Spleen (tissue), 11 donors: Measurements from ENCODE around the gene DOK7. TPM values are rescaled to one million over a fixed set of nuclear protein-coding genes. Genes with fewer than 3 reads are reported as not detected.

Source experiments
- DNase-seq: peaks from one replicate; pipeline ENCODE4 v3.0.0-alpha.2; 2020
- H3K27ac ChIP-seq, 8 donors: fragments of 200-600 bp; sonication (generic) in 7 of 8; 1 replicate in 4 of 8; 2 replicates in 4 of 8; pipeline versions ENCODE4 v1.5.0 to v1.8.0; 2016 to 2021; ENCODE audit warnings: inconsistent platforms in 4 of 8, mild to moderate bottlenecking in 4 of 8, moderate library complexity in 1 of 8
- H3K27me3 ChIP-seq, 7 donors: fragments of 200-600 bp; sonication (generic) in 6 of 7; replicated peaks in 1 of 7; 1 replicate in 4 of 7; 2 replicates in 3 of 7; pipeline versions ENCODE4 v1.5.0 to v1.8.0; 2016 to 2021; ENCODE audit warnings: inconsistent platforms in 3 of 7, mild to moderate bottlenecking in 1 of 7
- H3K36me3 ChIP-seq, 6 donors: fragments of 200-600 bp; sonication (generic) in 5 of 6; 1 replicate in 4 of 6; 2 replicates in 2 of 6; pipeline versions ENCODE4 v1.5.0 to v1.8.0; 2016 to 2021; ENCODE audit warnings: inconsistent platforms in 2 of 6
- H3K4me1 ChIP-seq, 6 donors: fragments of 200-600 bp; sonication (generic) in 5 of 6; 1 replicate in 3 of 6; 2 replicates in 3 of 6; pipeline versions ENCODE4 v1.5.0 to v1.8.0; 2016 to 2021; ENCODE audit warnings: inconsistent platforms in 3 of 6
- H3K4me3 ChIP-seq, 8 donors: fragments of 200-600 bp; sonication (generic) in 7 of 8; 1 replicate in 4 of 8; 2 replicates in 4 of 8; pipeline versions ENCODE4 v1.5.0 to v1.8.0; 2016 to 2021; ENCODE audit warnings: inconsistent platforms in 4 of 8, mild to moderate bottlenecking in 4 of 8, moderate library complexity in 2 of 8
- H3K9me3 ChIP-seq, 8 donors: fragments of 200-600 bp; sonication (generic) in 7 of 8; 1 replicate in 4 of 8; 2 replicates in 4 of 8; pipeline versions ENCODE4 v1.5.0 to v1.8.0; 2016 to 2021; ENCODE audit warnings: inconsistent platforms in 4 of 8
- CTCF ChIP-seq, 11 experiments: fragments of 200-600 bp in 7 of 11; fragments of 450-650 bp in 4 of 11; sonication (generic) in 4 of 11; IDR thresholded peaks in 8 of 11; conservative IDR thresholded peaks in 3 of 11; 1 replicate in 7 of 11; 2 replicates in 4 of 11; pipeline versions ENCODE4 v1.4.0 to v1.8.0; 2016 to 2021; ENCODE audit warnings: antibody characterized with exemption in 11 of 11, inconsistent platforms in 4 of 11, mild to moderate bottlenecking in 1 of 11
- POLR2A ChIP-seq, 3 donors: fragments of 450-650 bp; IDR thresholded peaks; one replicate each; pipeline ENCODE4 v1.5.1; 2017; ENCODE audit warnings: antibody characterized with exemption in 3 of 3, mild to moderate bottlenecking in 1 of 3
- POLR2AphosphoS5 ChIP-seq, 3 donors: sonication (generic); formaldehyde crosslinking; IDR thresholded peaks; one replicate each; pipeline ENCODE4 v1.5.1; 2017; ENCODE audit warnings: antibody characterized with exemption in 3 of 3
- WGBS, 5 donors: extraction: QIAGEN DNeasy Blood & Tissue Kit in 3 of 5; methylation state at CpG; one replicate each; pipeline versions ENCODE4 v1.1.5 to v1.1.7; 2013 to 2018; 5-methylcytosine and 5-hydroxymethylcytosine counted together
- intact Hi-C: fragments of 100-400 bp; cut with DNase I; formaldehyde crosslinking; loops from one replicate; pipeline ENCODE4 v1.15.0; 2023; ENCODE audit warnings: low total_unique reads
- polyA plus RNA-seq, 3 donors: library from polyadenylated mRNA; stranded (reverse); fragments of 200-250 nt; gene quantifications; one replicate each; pipeline ENCODE4 v1.2.1, GENCODE V29; 2013
- total RNA-seq, 7 donors: library from RNA; depleted of rRNA in 3 of 7; stranded (reverse); fragments of >200 nt in 3 of 7; fragmentation: NEBNext Ultra II Directional in 4 of 7; extraction: Animal tissue kit (Norgen Biotek cat#: 25700) in 4 of 7; gene quantifications; one replicate each; pipeline versions ENCODE4 v1.1.0 to v1.2.1, GENCODE V29; 2016 to 2021
- donor health status: healthy with polysubstance abuse.
- donor health status: DM: no; HTN: no; CAD: no; lungs with moderate emphysema.
- donor health status: DM: no; HTN: no; CAD: no.
- donor health status: Bipolar disorder and iron deficiency.
- donor health status: healthy.
- donor health status: DM: no; HTN: no; CAD: no.
- donor health status: DM: yes; HTN: yes; CAD: no.

DOK7 gene
- total and polyA plus RNA-seq, 10 donors = 0.69 to 13.5 (median 1.7) TPM

DNA sequence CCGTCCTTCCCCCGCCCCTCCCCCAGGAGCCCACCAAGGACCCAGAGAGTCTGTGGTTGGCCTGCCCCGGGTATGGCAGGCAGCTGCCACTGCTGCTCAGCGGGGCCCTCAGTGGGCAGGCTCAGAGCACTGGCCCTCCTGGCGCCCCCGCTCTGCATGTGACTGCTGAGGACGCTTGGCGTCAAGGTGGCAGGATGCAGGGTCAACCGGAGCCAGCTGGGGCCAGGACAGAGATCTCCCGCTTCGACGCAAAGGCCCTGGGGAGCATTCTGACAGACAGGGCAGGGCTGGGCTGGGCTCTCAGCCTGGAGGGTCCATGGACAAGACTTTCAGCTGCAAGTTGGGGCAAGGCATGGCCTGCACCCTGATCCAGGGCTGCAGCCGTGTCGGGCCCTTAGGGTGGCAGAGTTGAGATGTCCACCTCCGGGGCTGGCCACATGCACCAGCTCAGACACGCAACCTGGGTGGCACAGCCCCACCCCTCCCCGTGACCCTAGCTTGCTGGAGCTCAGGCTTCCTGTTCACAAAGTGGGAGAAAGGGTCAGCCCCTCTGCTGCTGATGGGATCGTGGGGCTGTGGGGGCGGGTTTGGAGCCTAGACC, 38.8 kb downstream of the DOK7 start:
- peak in 1 of 3 donors; percentile 28 for TF ChIP-seq POLR2AphosphoS5 (IDR thresholded peaks at IDR 0.05)
- TF ChIP-seq CTCF (IDR thresholded peaks at IDR 0.05 in 8 of 11, conservative IDR thresholded peaks at IDR 0.05 in 3 of 11) = no peak
- no peak for DNase-seq
- Histone ChIP-seq H3K4me1 (peaks cover 0 to 25% (median 11%) of the 10 kb centered on the region in 6 donors), H3K36me3 (peaks cover 0 to 85% (median 42%) of the 10 kb centered on the region in 6 donors), H3K9me3 (no peaks in the 10 kb centered on the region), H3K27me3 (peaks cover 0 to under 1% (median 0%) of the 10 kb centered on the region in 7 donors), H3K27ac (peak overlapping the region in 2 of 8 donors; percentile 28 to 30), H3K4me3 (no peak overlapping the region)
- 74 to 83% (median 82%) methylated on average over 14 to 19 of the region's 19 CpGs for WGBS, 5 donors
- intact Hi-C loops = no loop called here

DNA sequence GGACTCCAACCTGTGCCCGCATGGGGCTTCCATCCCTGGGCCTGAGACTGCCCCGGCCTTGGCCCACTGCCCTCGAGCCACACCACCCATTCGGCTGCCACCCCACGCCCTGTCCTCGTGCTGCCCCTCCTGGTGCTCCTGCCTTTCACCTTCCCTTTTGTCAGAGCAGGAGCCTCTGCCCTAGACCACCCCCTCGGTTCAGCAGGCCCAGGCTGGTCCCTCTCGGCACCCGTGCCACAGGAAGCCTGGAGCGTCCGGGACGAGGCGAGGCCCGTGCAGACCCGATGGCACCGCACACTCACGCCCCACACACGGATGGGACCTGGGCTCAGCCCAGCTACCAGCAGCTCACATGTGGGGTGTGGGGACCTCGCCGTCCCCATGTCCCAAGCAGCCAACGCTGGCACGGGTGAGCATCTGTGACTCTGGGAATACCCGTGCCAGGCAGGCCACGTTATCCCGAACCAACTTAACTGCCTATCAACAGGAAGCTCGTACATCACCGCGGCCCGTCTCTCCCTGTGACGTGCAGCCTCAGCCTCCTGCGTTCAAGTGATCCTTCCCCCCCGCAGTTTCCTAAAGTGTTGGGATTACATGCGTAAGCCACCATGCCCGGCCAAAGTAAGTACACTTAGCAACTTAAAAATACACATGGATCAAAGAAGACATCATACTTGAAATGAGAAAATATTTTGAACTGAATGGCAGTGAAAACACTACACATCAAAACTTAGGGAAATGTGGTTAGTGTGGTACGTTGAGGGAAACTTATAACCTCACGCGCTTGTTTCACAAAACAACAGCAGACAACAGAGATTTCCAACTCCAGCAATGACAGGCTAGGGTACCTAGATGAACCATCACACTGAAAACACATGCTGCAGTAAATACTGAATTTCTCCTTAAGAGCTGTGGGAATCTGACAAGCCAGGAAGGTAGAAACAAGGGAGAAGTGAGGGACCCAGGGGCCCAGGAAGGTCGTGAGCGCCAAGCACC, 40.1 kb downstream of the DOK7 start:
- peak overlapping the region in 2 of 8 donors; percentile 28 to 30 for H3K27ac ChIP-seq
- H3K4me1 ChIP-seq = peaks cover 0 to 25% (median 11%) of the 10 kb centered on the region in 6 donors
- H3K27me3 ChIP-seq = no peaks in the 10 kb centered on the region
- no peak overlapping the region for H3K4me3 ChIP-seq
- no peak for DNase-seq
- H3K36me3 ChIP-seq = peaks cover 0 to 98% (median 52%) of the 10 kb centered on the region in 6 donors
- TF ChIP-seq POLR2AphosphoS5 (IDR thresholded peaks at IDR 0.05) (peak in 1 of 3 donors; percentile 7), POLR2A (IDR thresholded peaks at IDR 0.05) (no peak)
- intact Hi-C loops = no loop called here
- 81 to 89% (median 82%) methylated on average over 34 to 39 of the region's 39 CpGs for WGBS, 5 donors
- H3K9me3 ChIP-seq = no peaks in the 10 kb centered on the region

DNA sequence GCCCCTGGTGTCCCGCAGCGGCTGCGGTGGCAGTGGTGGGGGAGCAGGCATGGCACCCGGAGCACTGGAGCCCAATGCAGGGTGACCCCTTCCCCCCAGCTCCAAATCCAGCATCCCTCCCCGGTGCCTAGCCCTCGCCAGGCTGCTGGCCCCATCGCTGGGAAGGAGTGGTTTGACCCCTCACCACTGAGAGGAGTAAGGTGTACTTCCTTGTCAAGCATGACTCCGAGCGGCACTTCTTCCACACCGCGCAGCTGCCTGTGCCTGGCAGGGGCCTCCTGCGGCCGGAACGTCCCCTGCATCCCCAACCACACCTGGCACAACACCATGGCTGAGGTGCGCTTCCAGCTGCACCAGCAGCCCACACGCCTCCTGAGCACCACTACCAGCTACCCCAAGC, 42.1 kb downstream of the DOK7 start:
- 90 to 100% (median 96%) methylated on average over 15 to 16 of the region's 16 CpGs for WGBS, 5 donors
- no peak overlapping the region for H3K4me3 ChIP-seq
- no peaks in the 10 kb centered on the region for H3K27me3 ChIP-seq
- no peak overlapping the region for H3K27ac ChIP-seq
- intact Hi-C loops = no loop called here
- TF ChIP-seq POLR2A (IDR thresholded peaks at IDR 0.05) (no peak), CTCF (IDR thresholded peaks at IDR 0.05 in 8 of 11, conservative IDR thresholded peaks at IDR 0.05 in 3 of 11) (no peak), POLR2AphosphoS5 (IDR thresholded peaks at IDR 0.05) (peak in 1 of 3 donors; percentile 31)
- H3K36me3 ChIP-seq = peaks cover 0 to 98% (median 64%) of the 10 kb centered on the region in 6 donors
- DNase-seq = no peak
- H3K4me1 ChIP-seq = peaks cover 0 to 31% (median 11%) of the 10 kb centered on the region in 6 donors
- no peaks in the 10 kb centered on the region for H3K9me3 ChIP-seq

DNA sequence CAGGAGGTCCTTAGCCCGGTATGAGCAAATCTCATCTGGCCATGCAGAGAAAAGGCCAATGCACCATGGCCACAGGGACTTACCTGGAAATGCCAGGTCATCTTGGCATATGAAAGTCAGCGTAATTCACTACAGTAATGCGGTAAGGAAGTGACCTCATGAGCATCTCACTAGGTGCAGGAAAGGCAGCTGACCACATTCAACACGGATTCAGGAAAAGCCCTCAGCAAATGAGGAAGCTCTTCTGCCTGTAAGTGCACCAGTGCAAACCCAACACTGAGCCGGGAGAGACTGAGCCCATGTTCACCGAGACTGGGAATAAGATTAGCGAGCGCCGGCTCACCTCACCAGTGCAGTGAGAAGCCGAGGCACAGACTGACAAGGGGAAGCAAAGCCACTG, 45.4 kb downstream of the DOK7 start:
- peak in 1 of 11 experiments; percentile 9 for TF ChIP-seq CTCF (IDR thresholded peaks at IDR 0.05 in 8 of 11, conservative IDR thresholded peaks at IDR 0.05 in 3 of 11)
- TF ChIP-seq POLR2AphosphoS5 (IDR thresholded peaks at IDR 0.05) = peak in 1 of 3 donors; percentile 45
- TF ChIP-seq POLR2A (IDR thresholded peaks at IDR 0.05) = no peak
- no peak overlapping the region for H3K4me3 ChIP-seq
- 52 to 71% (median 67%) methylated on average over 6 to 10 of the region's 10 CpGs for WGBS, 5 donors
- no peak for DNase-seq
- peak overlapping the region in 3 of 8 donors; percentile 16 to 76 (median 55) for H3K27ac ChIP-seq
- H3K4me1 ChIP-seq = peaks cover 0 to 8% (median 0%) of the 10 kb centered on the region in 6 donors
- intact Hi-C loops = no loop called here
- no peaks in the 10 kb centered on the region for H3K27me3 ChIP-seq
- H3K9me3 ChIP-seq = peaks cover 0 to 5% (median 2%) of the 10 kb centered on the region in 8 donors
- peaks cover 0 to 98% (median 76%) of the 10 kb centered on the region in 6 donors for H3K36me3 ChIP-seq
